Progenitor cell of endocrine pancreas (in vitro differentiated cells): Measurements from ENCODE around the gene EYS. TPM values are rescaled to one million over a fixed set of nuclear protein-coding genes. Genes with fewer than 3 reads are reported as not detected.

Source experiments
- DNase-seq: peaks from one replicate; pipeline ENCODE4 v3.0.0; 2021; ENCODE audit warnings: low spot score; ENCODE audit not compliant: unreplicated experiment
- H3K27ac Mint-ChIP-seq: 2 replicates; pipeline ENCODE4 v1.8.0; 2021; ENCODE audit warnings: mild to moderate bottlenecking, moderate library complexity, mixed read lengths
- H3K27me3 Mint-ChIP-seq: 2 replicates; pipeline ENCODE4 v1.8.0; 2021; ENCODE audit warnings: mixed read lengths
- H3K36me3 Mint-ChIP-seq: 2 replicates; pipeline ENCODE4 v1.8.0; 2022; ENCODE audit warnings: mixed read lengths; ENCODE audit not compliant: insufficient read depth
- H3K4me1 Mint-ChIP-seq: 2 replicates; pipeline ENCODE4 v1.8.0; 2021; ENCODE audit warnings: low read depth, mixed read lengths
- H3K4me3 Mint-ChIP-seq: 2 replicates; pipeline ENCODE4 v1.8.0; 2021; ENCODE audit warnings: low read depth, mild to moderate bottlenecking, moderate library complexity, mixed read lengths
- H3K9me3 Mint-ChIP-seq: 2 replicates; pipeline ENCODE4 v1.8.0; 2021; ENCODE audit warnings: low read depth, mixed read lengths
- CTCF ChIP-seq: fragments of 200-600 bp; sonication (generic); IDR thresholded peaks from one replicate; pipeline ENCODE4 v1.5.0; 2021; ENCODE audit warnings: antibody characterized with exemption, mild to moderate bottlenecking; ENCODE audit not compliant: unreplicated experiment
- total RNA-seq: library from RNA; stranded (reverse); gene quantifications from 2 replicates; pipeline ENCODE4 v1.2.1, GENCODE V29; 2021

Gene EYS
- total RNA-seq, 1 donor from 2014 or later = 0.46 TPM

- Mint-ChIP-seq H3K27me3 (no peaks in the 10 kb centered on the region), H3K27ac (no peak overlapping the region), H3K9me3 (peaks cover 26% of the 10 kb centered on the region), H3K36me3 (peaks cover 1% of the 10 kb centered on the region), H3K4me3 (no peak overlapping the region), H3K4me1 (no peaks in the 10 kb centered on the region)
- no peak for DNase-seq
- no peak for TF ChIP-seq CTCF
Observed at GRCh38 chr6:64299176-64299575, 1407.8 kb downstream of the EYS start.

GRCh38 chr6:64294034-64294433, 1413.0 kb downstream of the EYS start:
- H3K9me3 Mint-ChIP-seq = peaks cover 7% of the 10 kb centered on the region
- H3K27me3 Mint-ChIP-seq = no peaks in the 10 kb centered on the region
- DNase-seq = no peak
- no peak overlapping the region for H3K4me3 Mint-ChIP-seq
- no peaks in the 10 kb centered on the region for H3K4me1 Mint-ChIP-seq
- no peak overlapping the region for H3K27ac Mint-ChIP-seq
- TF ChIP-seq CTCF = no peak
- H3K36me3 Mint-ChIP-seq = no peaks in the 10 kb centered on the region

GRCh38 chr6:64293298-64293697, 1413.7 kb downstream of the EYS start:
- no peak for TF ChIP-seq CTCF
- no peak overlapping the region for H3K27ac Mint-ChIP-seq
- no peak overlapping the region for H3K4me3 Mint-ChIP-seq
- no peaks in the 10 kb centered on the region for H3K27me3 Mint-ChIP-seq
- H3K9me3 Mint-ChIP-seq = peaks cover 4% of the 10 kb centered on the region
- no peaks in the 10 kb centered on the region for H3K36me3 Mint-ChIP-seq
- no peaks in the 10 kb centered on the region for H3K4me1 Mint-ChIP-seq
- no peak for DNase-seq

GRCh38 chr6:64290867-64291266, 1416.2 kb downstream of the EYS start:
- Mint-ChIP-seq H3K27me3 (no peaks in the 10 kb centered on the region), H3K4me1 (no peaks in the 10 kb centered on the region), H3K27ac (no peak overlapping the region), H3K4me3 (no peak overlapping the region), H3K36me3 (no peaks in the 10 kb centered on the region), H3K9me3 (no peaks in the 10 kb centered on the region)
- TF ChIP-seq CTCF = no peak
- no peak for DNase-seq

GRCh38 chr6:64289931-64290330, 1417.1 kb downstream of the EYS start:
- no peak overlapping the region for H3K27ac Mint-ChIP-seq
- DNase-seq = no peak
- TF ChIP-seq CTCF = no peak

More at GRCh38 chr6:64289931-64290330, 1417.1 kb downstream of the EYS start:
- H3K36me3 Mint-ChIP-seq = no peaks in the 10 kb centered on the region
- no peaks in the 10 kb centered on the region for H3K4me1 Mint-ChIP-seq
- peaks cover 6% of the 10 kb centered on the region for H3K9me3 Mint-ChIP-seq
- H3K4me3 Mint-ChIP-seq = no peak overlapping the region
- H3K27me3 Mint-ChIP-seq = no peaks in the 10 kb centered on the region
